ENCODE data around the gene GALM. TPM values are rescaled to one million over a fixed set of nuclear protein-coding genes. Genes with fewer than 3 reads are reported as not detected.

GALM gene
- total and polyA plus RNA-seq, 2 of the 13 experiments (the other 11 are each of a cell fraction or from before 2014, with no cell fraction given) = 65.5 to 90.0 TPM

DNA sequence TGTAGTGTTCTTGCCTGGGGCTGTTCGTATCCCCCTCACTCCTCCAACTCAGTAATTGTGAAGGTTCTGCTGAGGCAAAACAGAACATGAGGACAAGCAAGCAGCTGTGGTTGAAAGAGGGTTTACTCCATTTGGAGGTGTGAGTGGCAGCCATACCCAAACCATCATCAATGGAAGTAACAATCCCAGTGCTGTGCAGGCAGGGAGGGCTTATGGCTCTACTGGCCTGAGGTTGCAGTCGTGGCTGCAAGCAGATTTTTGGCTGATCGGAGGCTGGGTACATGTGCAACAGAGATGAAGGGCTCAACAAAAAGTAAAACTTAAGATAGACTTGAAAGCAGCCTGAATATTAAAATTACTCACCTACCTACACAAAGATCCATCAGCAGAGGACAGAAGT lies 72.0 kb downstream of the GALM start:
- H3K9ac ChIP-seq (ENCODE audit: insufficient read depth, low read depth, low read length) = no peak overlapping the region
- no peaks in the 10 kb centered on the region for H3K9me3 ChIP-seq (ENCODE audit: low read length)
- H3K4me3 ChIP-seq (replicated peaks in 1 of 3; ENCODE audit: insufficient read depth in 1 of 3, low read depth in 2 of 3, low read length in 3 of 3) = no peak overlapping the region
- intact Hi-C loops (cut with micrococcal nuclease; ENCODE audit: unreplicated experiment) = loop anchor here (10.0 kb wide), 1 partner anchor 363 kb away; the partner anchor contains the start of gene ATL2
- H3K4me2 ChIP-seq (ENCODE audit: low read depth, low read length) = no peak overlapping the region
- TF ChIP-seq HES4 (CRISPR knock-in tag; IDR thresholded peaks at IDR 0.05; ENCODE audit: borderline replicate concordance) (no peak), ZNF790 (CRISPR knock-in tag; IDR thresholded peaks at IDR 0.05; ENCODE audit: borderline replicate concordance) (no peak)
- no peaks in the 10 kb centered on the region for H3K79me2 ChIP-seq (ENCODE audit: insufficient read depth, low read length)
- ChIA-PET POLR2A (interaction anchor here (0.8 kb wide), 1 partner anchor 14 kb away, joined by 3 read pairs; the partner anchor contains the start of gene SRSF7), CTCF (ENCODE audit: low intra/inter-chr PET ratio, low total read pairs) (no interaction called here)
- no TSS peak for BruUV-seq (replicated peaks)
- H3K4me1 ChIP-seq (ENCODE audit: insufficient read depth, low read length) = peaks cover 56% of the 10 kb centered on the region
- no peaks in the 10 kb centered on the region for H3K27me3 ChIP-seq (ENCODE audit: control insufficient read depth in 1 of 2, insufficient read depth in 2 of 2, low read length in 2 of 2)
- DNase-seq (ENCODE audit: low spot score) = no peak
- H4K20me1 ChIP-seq (ENCODE audit: insufficient read depth, low read length) = peaks cover 8% of the 10 kb centered on the region; the same call in 1 of the 2 replicates
- H3K36me3 ChIP-seq (replicated peaks in 1 of 2; ENCODE audit: control insufficient read depth in 1 of 2, insufficient read depth in 2 of 2, low read length in 2 of 2) = peaks cover 12 to 25% of the 10 kb centered on the region in 2 experiments
- no peak overlapping the region for H3K27ac ChIP-seq (ENCODE audit: extremely low read length, insufficient read depth, low read length)
- ATAC-seq = no peak
- in situ Hi-C loops (cut with HindIII; ENCODE audit: extremely low pct_ligation_motif_present, low pct_unique_long_range_greater_than_20kb) = loop anchor here (5.0 to 25.0 kb wide), 2 partner anchors 201 to 426 kb away; no protein-coding TSS in a partner anchor
- H2AFZ ChIP-seq (ENCODE audit: low read length) = no peak overlapping the region
- WGBS (ENCODE audit: low lambda C conversion rate) = 98% methylated on average over 3 of the region's 3 CpGs
- no peak for FAIRE-seq

DNA sequence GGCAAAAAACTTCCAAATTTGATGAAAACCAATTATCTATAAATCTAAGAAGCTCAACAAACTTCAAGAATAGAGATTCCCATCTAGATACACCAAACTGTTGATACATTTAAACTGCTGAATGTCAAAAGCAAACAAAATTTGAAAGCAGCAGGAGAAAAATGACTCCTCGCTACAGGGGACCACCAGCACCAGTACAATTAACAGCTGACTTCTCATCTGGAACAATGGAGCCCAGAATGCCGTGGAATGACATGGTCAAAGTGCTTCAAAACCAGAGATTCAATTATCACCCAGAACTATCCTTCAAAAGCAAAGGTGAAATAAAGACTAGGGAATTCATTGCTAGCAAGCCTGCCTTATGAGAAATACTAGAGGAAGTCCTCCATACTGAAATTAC lies 73.6 kb downstream of the GALM start:
- no peaks in the 10 kb centered on the region for H3K9me3 ChIP-seq (ENCODE audit: low read length)
- in situ Hi-C loops (cut with HindIII; ENCODE audit: extremely low pct_ligation_motif_present, low pct_unique_long_range_greater_than_20kb) (loop anchor here (5.0 to 25.0 kb wide), 2 partner anchors 202 to 427 kb away; no protein-coding TSS in a partner anchor), intact Hi-C loops (cut with micrococcal nuclease; ENCODE audit: unreplicated experiment) (loop anchor here (10.0 kb wide), 1 partner anchor 365 kb away; the partner anchor contains the start of gene ATL2)
- no peak overlapping the region for H3K4me2 ChIP-seq (ENCODE audit: low read depth, low read length)
- H3K27me3 ChIP-seq (ENCODE audit: control insufficient read depth in 1 of 2, insufficient read depth in 2 of 2, low read length in 2 of 2) = no peaks in the 10 kb centered on the region
- no TSS peak for BruUV-seq (replicated peaks)
- H3K4me3 ChIP-seq (replicated peaks in 1 of 3; ENCODE audit: insufficient read depth in 1 of 3, low read depth in 2 of 3, low read length in 3 of 3) = no peak overlapping the region
- no peak for FAIRE-seq
- ChIA-PET CTCF (ENCODE audit: low intra/inter-chr PET ratio, low total read pairs) (interaction anchor here (3.0 kb wide), 1 partner anchor 203 kb away, joined by 17 read pairs; no protein-coding TSS in a partner anchor), POLR2A (interaction anchor here (5.2 kb wide), 1 partner anchor 11 kb away, joined by 59 read pairs; the partner anchor contains the start of gene SRSF7)
- H3K79me2 ChIP-seq (ENCODE audit: insufficient read depth, low read length) = peaks cover 6% of the 10 kb centered on the region
- peaks cover 56% of the 10 kb centered on the region for H3K4me1 ChIP-seq (ENCODE audit: insufficient read depth, low read length)
- WGBS (ENCODE audit: low lambda C conversion rate) = 97% methylated on average over 2 of the region's 2 CpGs
- H3K9ac ChIP-seq (ENCODE audit: insufficient read depth, low read depth, low read length) = no peak overlapping the region
- DNase-seq (ENCODE audit: low spot score) = no peak
- peaks cover 23% of the 10 kb centered on the region for H4K20me1 ChIP-seq (ENCODE audit: insufficient read depth, low read length)
- TF ChIP-seq ATAD3A (CRISPR knock-in tag; IDR thresholded peaks at IDR 0.05) (no peak), ZMAT5 (CRISPR knock-in tag; IDR thresholded peaks at IDR 0.05; ENCODE audit: borderline replicate concordance, low read depth) (no peak), ATF3 (CRISPR knock-in tag; IDR thresholded peaks at IDR 0.05) (no peak), SKI (IDR thresholded peaks at IDR 0.05; ENCODE audit: partially characterized antibody) (no peak), ZNF317 (CRISPR knock-in tag; IDR thresholded peaks at IDR 0.05) (peak; percentile 100)
- H3K36me3 ChIP-seq (replicated peaks in 1 of 2; ENCODE audit: control insufficient read depth in 1 of 2, insufficient read depth in 2 of 2, low read length in 2 of 2) = peaks cover 4 to 22% of the 10 kb centered on the region in 2 experiments
- no peak for ATAC-seq
- no peak overlapping the region for H2AFZ ChIP-seq (ENCODE audit: low read length)
- H3K27ac ChIP-seq (ENCODE audit: extremely low read length, insufficient read depth, low read length) = no peak overlapping the region

Data from HepG2 (cell line).